ENCODE results near the gene BAZ2A.
A peak's percentile ranks its signal among the peaks of the same experiment; 100 is the strongest.

The BAZ2A gene

DNA sequence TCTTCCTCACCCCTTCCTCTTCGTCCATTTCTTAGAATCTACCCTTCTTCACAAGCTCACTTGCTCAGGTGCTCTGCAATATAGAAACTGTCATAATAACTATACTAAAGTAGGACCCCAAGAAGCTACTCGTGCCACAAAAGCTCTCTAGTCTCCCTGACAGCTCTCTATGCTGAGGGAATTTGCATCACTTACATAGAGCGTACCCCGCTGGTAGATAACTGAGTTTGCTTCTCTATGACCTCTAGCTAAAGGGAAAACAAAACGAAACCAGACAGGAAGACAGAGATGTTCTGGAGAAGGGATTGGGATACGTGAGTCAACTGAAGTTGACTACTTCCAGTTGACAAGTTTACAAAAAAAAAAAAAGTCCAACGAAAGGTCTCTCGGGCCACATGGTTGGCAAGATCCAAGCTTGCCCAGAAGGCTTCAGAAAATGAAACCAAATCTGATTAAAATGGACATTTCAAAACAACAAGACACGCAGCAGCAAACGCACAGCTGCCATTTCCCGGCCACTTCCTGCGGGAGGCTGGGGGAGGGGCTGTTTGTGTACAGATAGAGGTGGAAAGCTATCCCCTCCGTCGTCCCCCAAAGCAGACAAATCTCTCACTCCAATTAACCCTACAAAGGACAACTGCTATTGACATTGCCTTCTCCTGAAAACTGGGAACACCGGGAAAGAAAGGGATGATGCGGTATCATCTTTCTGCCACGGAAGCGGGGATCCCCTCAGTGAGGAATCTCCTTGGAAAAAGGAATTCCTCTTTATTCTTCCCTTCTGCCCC is 1.3 kb downstream of the BAZ2A start (continued):
- TF ChIP-seq, protein P1, sequence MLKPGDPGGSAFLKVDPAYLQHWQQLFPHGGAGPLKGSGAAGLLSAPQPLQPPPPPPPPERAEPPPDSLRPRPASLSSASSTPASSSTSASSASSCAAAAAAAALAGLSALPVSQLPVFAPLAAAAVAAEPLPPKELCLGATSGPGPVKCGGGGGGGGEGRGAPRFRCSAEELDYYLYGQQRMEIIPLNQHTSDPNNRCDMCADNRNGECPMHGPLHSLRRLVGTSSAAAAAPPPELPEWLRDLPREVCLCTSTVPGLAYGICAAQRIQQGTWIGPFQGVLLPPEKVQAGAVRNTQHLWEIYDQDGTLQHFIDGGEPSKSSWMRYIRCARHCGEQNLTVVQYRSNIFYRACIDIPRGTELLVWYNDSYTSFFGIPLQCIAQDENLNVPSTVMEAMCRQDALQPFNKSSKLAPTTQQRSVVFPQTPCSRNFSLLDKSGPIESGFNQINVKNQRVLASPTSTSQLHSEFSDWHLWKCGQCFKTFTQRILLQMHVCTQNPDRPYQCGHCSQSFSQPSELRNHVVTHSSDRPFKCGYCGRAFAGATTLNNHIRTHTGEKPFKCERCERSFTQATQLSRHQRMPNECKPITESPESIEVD (tag by site-specific recombination; IDR thresholded peaks at IDR 0.05): no peak
- TF ChIP-seq ZNF629 (tag by site-specific recombination; IDR thresholded peaks at IDR 0.05) (peak; percentile 45), ZSCAN30 (tag by site-specific recombination; IDR thresholded peaks at IDR 0.05) (no peak), ZNF654 (tag by site-specific recombination; IDR thresholded peaks at IDR 0.05; ENCODE audit: low read depth) (no peak), ZEB2 (tag by site-specific recombination; IDR thresholded peaks at IDR 0.05) (peak; percentile 13; the same call in 1 of the 2 replicates), ZFP69B (tag by site-specific recombination; IDR thresholded peaks at IDR 0.05) (no peak), ZNF23 (tag by site-specific recombination; IDR thresholded peaks at IDR 0.05; ENCODE audit: borderline replicate concordance) (no peak), ZNF324 (tag by site-specific recombination; IDR thresholded peaks at IDR 0.05) (no peak), ZNF140 (tag by site-specific recombination; IDR thresholded peaks at IDR 0.05) (no peak), ZNF768 (tag by site-specific recombination; IDR thresholded peaks at IDR 0.05) (no peak), KLF16 (tag by site-specific recombination; IDR thresholded peaks at IDR 0.05) (no peak; the same call in 1 of the 2 replicates), ZNF558 (tag by site-specific recombination; IDR thresholded peaks at IDR 0.05) (0 out of 2 replicates have a peak, but pooled peaks have one; percentile 13), ZNF571 (tag by site-specific recombination; IDR thresholded peaks at IDR 0.05) (no peak), ZFHX2 (tag by site-specific recombination; conservative IDR thresholded peaks at IDR 0.05) (no peak), ZBTB1 (tag by site-specific recombination; IDR thresholded peaks at IDR 0.05) (no peak), GLIS1 (tag by site-specific recombination; IDR thresholded peaks at IDR 0.05) (no peak), ZNF223 (tag by site-specific recombination; IDR thresholded peaks at IDR 0.05) (no peak), GFI1B (tag by site-specific recombination; IDR thresholded peaks at IDR 0.05) (no peak), ZNF239 (tag by site-specific recombination; IDR thresholded peaks at IDR 0.05) (no peak), SALL2 (tag by site-specific recombination; IDR thresholded peaks at IDR 0.05; ENCODE audit: borderline replicate concordance) (no peak), ZNF354C (tag by site-specific recombination; IDR thresholded peaks at IDR 0.05; ENCODE audit: borderline replicate concordance, low read depth) (no peak), ZNF530 (tag by site-specific recombination; IDR thresholded peaks at IDR 0.05; ENCODE audit: low read depth) (no peak), MEIS1 (CRISPR knock-in tag; IDR thresholded peaks at IDR 0.05; ENCODE audit: borderline replicate concordance) (no peak), ZNF311 (tag by site-specific recombination; IDR thresholded peaks at IDR 0.05; ENCODE audit: borderline replicate concordance) (no peak), KLF1 (tag by site-specific recombination; IDR thresholded peaks at IDR 0.05) (no peak), ZNF24 (tag by site-specific recombination; IDR thresholded peaks at IDR 0.05) (no peak), SCRT2 (tag by site-specific recombination; IDR thresholded peaks at IDR 0.05) (no peak), SP3 (tag by site-specific recombination; IDR thresholded peaks at IDR 0.05) (no peak)
- TF ChIP-seq, protein P2, sequence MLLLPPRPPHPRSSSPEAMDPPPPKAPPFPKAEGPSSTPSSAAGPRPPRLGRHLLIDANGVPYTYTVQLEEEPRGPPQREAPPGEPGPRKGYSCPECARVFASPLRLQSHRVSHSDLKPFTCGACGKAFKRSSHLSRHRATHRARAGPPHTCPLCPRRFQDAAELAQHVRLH (tag by site-specific recombination; IDR thresholded peaks at IDR 0.05): no peak
- TF ChIP-seq, protein P3, sequence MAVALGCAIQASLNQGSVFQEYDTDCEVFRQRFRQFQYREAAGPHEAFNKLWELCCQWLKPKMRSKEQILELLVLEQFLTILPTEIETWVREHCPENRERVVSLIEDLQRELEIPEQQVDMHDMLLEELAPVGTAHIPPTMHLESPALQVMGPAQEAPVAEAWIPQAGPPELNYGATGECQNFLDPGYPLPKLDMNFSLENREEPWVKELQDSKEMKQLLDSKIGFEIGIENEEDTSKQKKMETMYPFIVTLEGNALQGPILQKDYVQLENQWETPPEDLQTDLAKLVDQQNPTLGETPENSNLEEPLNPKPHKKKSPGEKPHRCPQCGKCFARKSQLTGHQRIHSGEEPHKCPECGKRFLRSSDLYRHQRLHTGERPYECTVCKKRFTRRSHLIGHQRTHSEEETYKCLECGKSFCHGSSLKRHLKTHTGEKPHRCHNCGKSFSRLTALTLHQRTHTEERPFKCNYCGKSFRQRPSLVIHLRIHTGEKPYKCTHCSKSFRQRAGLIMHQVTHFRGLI (tag by site-specific recombination; IDR thresholded peaks at IDR 0.05): no peak
- TF ChIP-seq, protein P4, sequence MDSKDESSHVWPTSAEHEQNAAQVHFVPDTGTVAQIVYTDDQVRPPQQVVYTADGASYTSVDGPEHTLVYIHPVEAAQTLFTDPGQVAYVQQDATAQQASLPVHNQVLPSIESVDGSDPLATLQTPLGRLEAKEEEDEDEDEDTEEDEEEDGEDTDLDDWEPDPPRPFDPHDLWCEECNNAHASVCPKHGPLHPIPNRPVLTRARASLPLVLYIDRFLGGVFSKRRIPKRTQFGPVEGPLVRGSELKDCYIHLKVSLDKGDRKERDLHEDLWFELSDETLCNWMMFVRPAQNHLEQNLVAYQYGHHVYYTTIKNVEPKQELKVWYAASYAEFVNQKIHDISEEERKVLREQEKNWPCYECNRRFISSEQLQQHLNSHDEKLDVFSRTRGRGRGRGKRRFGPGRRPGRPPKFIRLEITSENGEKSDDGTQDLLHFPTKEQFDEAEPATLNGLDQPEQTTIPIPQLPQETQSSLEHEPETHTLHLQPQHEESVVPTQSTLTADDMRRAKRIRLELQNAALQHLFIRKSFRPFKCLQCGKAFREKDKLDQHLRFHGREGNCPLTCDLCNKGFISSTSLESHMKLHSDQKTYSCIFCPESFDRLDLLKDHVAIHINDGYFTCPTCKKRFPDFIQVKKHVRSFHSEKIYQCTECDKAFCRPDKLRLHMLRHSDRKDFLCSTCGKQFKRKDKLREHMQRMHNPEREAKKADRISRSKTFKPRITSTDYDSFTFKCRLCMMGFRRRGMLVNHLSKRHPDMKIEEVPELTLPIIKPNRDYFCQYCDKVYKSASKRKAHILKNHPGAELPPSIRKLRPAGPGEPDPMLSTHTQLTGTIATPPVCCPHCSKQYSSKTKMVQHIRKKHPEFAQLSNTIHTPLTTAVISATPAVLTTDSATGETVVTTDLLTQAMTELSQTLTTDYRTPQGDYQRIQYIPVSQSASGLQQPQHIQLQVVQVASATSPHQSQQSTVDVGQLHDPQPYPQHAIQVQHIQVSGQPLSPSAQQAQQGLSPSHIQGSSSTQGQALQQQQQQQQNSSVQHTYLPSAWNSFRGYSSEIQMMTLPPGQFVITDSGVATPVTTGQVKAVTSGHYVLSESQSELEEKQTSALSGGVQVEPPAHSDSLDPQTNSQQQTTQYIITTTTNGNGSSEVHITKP (tag by site-specific recombination; IDR thresholded peaks at IDR 0.05): peak; percentile 81
- TF ChIP-seq, protein P5, sequence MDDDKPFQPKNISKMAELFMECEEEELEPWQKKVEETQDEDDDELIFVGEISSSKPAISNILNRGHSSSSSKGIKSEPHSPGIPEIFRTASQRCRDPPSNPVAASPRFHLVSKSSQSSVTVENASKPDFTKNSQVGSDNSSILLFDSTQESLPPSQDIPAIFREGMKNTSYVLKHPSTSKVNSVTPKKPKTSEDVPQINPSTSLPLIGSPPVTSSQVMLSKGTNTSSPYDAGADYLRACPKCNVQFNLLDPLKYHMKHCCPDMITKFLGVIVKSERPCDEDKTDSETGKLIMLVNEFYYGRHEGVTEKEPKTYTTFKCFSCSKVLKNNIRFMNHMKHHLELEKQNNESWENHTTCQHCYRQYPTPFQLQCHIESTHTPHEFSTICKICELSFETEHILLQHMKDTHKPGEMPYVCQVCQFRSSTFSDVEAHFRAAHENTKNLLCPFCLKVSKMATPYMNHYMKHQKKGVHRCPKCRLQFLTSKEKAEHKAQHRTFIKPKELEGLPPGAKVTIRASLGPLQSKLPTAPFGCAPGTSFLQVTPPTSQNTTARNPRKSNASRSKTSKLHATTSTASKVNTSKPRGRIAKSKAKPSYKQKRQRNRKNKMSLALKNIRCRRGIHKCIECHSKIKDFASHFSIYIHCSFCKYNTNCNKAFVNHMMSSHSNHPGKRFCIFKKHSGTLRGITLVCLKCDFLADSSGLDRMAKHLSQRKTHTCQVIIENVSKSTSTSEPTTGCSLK (tag by site-specific recombination; IDR thresholded peaks at IDR 0.05): no peak

Data from HEK293 (cell line).